HG03135 (cell line): Measurements from ENCODE around the gene RELL1.

ENCODE experiments used
- ATAC-seq: cut with Tn5 transposase; IDR thresholded peaks from one replicate; pipeline ENCODE4 v1.9.1; 2021; ENCODE audit warnings: mild to moderate bottlenecking, moderate library complexity; ENCODE audit not compliant: unreplicated experiment

The RELL1 gene

GRCh38 chr4:37641886-37642849 is 44.0 kb downstream of the RELL1 start:
- no peak for ATAC-seq

- no peak for ATAC-seq
Observed at GRCh38 chr4:37641352-37641751, 44.8 kb downstream of the RELL1 start.

GRCh38 chr4:37639551-37640285 is 46.5 kb downstream of the RELL1 start:
- no peak for ATAC-seq

- no peak for ATAC-seq
Observed at GRCh38 chr4:37635155-37635554, 51.0 kb downstream of the RELL1 start.

GRCh38 chr4:37634180-37634579 is 52.0 kb downstream of the RELL1 start:
- no peak for ATAC-seq

GRCh38 chr4:37632836-37633235 is 53.3 kb downstream of the RELL1 start:
- no peak for ATAC-seq

GRCh38 chr4:37631551-37631950 is 54.6 kb downstream of the RELL1 start:
- no peak for ATAC-seq

GRCh38 chr4:37629713-37630112 is 56.5 kb downstream of the RELL1 start:
- ATAC-seq = no peak

- no peak for ATAC-seq
Observed at GRCh38 chr4:37628977-37629609, 57.1 kb downstream of the RELL1 start.

GRCh38 chr4:37627263-37627662 is 58.9 kb downstream of the RELL1 start:
- no peak for ATAC-seq

GRCh38 chr4:37625499-37625898 is 60.7 kb downstream of the RELL1 start:
- ATAC-seq = no peak

- no peak for ATAC-seq
Observed at GRCh38 chr4:37623940-37624339, 62.2 kb downstream of the RELL1 start.

GRCh38 chr4:37623125-37623524 is 63.1 kb downstream of the RELL1 start:
- no peak for ATAC-seq

- ATAC-seq = no peak
Observed at GRCh38 chr4:37620176-37620575, 66.0 kb downstream of the RELL1 start.

GRCh38 chr4:37615720-37616063 is 70.5 kb downstream of the RELL1 start:
- no peak for ATAC-seq

GRCh38 chr4:37615059-37615719 is 71.0 kb downstream of the RELL1 start:
- no peak for ATAC-seq

- no peak for ATAC-seq
Observed at GRCh38 chr4:37612811-37613210, 73.4 kb downstream of the RELL1 start.

- ATAC-seq = no peak
Observed at GRCh38 chr4:37609626-37610025, 76.5 kb downstream of the RELL1 start.

GRCh38 chr4:37607018-37607417 is 79.2 kb downstream of the RELL1 start:
- ATAC-seq = no peak

GRCh38 chr4:37605843-37606565 is 80.2 kb downstream of the RELL1 start:
- no peak for ATAC-seq
